ENCODE data around the gene CCDC142.

CCDC142 gene

DNA sequence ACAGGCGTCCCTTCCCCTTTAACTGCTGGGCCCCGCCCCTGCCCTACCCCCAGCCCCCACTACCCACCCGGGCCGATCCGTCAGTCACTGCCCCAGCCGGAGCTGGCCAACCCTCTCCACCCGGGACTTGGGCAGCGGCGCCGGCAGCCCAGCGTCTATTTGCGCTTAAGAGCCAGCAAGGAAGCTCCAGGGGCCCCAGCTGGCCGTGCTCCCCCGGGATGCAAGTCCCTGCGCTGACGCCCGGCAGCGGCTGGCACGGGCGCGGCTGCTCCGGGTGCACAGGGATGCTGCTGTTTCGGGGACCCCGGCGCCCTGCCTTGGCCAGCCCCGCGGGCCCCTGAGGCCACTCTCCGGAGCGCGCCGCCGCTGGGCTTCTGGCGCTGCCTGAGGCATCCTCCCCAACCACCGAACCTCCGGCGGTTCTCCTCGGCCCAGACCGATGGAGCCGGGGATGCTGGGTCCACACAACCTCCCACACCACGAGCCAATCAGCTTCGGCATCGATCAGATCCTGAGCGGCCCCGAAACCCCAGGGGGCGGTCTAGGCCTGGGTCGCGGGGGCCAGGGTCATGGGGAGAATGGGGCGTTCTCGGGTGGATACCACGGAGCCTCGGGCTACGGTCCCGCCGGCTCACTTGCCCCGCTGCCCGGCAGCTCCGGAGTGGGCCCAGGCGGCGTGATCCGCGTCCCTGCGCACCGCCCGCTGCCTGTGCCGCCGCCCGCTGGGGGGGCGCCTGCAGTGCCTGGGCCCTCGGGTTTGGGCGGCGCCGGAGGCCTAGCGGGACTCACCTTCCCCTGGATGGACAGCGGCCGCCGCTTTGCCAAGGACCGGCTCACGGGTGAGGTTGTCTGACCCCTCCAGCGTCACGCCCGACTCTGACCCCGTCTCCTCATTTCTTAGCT, 31.8 kb upstream of the CCDC142 start, which contains the start of gene TLX2:
Gene TLX2 (plus strand): TSS at position 83 of the 903 bp plus-strand sequence. CDS start 357 bp downstream, at position 440.
- no peak for DNase-seq

DNA sequence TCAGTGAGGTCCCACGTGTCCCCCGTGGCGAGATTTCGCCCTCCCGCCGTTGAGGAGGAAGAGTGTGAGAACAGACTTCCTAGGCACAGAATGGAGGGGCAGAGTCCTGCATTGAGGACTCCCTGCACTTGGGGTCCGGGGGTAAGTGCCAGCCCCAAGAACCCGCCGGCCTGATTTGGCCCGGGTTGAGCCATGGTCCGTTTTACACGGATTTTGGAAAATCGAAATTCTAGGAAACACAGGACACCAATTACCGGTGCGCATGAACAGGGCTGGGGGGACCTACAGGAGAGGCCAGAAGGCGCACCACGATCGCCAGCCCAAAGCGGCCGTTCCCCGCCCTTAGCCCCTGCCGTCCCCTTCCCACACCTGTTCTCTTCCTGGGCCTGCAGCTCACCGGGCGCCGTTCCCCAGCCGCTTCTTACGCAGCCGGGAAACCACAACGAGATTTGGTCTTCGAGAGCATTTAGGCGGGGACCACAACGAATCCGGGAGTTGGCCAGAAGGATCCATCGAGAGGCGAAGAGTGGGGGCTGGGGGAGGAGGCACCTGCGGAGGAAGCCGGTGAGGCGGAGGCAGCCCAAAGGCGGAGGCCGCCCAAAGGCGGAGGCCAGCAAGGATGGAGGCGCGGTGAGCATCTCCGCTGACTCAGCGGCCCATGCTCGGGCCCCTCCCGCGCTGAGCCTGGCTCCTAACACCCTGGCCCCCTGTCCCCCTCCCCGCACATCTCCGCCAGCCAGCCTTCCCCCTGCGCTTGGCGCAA, 31.0 kb upstream of the CCDC142 start:
- DNase-seq: no peak

DNA sequence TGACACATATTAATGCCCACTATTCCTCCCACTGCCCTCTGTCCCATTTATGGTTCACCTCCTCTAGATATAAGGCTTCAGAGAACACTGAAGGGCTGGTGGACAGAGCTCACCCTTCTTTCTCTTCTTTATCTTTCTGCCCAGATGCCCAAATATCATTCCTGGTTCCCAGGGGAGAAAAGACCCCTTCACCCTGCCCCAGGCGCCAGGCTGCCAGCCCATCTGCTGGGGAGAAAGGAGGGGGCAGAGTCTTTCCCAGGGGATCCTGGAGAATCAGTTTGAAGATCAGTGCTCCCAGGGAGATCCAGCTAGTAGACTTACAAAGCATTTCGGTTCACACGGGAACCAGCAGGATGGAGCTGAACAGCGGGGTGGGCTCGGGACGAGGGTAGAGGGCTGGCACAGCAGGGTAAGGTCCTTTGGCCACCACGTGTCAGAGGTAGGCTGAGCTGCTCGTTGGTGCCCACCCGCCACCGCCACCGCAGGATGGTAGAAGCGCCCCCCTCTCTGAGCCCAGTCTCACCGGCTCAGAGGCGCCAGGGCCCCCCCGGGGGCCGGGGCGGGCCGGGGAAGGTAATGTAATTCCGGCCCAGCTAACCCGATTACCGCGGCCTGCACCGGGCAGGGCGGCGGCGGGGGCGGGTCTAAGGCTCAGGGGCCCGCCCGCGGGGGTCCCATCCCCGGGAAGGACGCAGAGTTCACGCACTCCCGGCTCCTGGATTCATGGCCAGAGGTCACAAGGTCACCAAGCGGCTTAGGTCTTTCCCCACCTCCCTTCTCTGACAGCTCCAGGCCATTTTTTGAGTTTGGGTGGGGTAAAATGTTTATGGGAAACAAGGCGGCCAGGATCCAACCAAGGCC, 30.2 kb upstream of the CCDC142 start:
- no peak for DNase-seq

DNA sequence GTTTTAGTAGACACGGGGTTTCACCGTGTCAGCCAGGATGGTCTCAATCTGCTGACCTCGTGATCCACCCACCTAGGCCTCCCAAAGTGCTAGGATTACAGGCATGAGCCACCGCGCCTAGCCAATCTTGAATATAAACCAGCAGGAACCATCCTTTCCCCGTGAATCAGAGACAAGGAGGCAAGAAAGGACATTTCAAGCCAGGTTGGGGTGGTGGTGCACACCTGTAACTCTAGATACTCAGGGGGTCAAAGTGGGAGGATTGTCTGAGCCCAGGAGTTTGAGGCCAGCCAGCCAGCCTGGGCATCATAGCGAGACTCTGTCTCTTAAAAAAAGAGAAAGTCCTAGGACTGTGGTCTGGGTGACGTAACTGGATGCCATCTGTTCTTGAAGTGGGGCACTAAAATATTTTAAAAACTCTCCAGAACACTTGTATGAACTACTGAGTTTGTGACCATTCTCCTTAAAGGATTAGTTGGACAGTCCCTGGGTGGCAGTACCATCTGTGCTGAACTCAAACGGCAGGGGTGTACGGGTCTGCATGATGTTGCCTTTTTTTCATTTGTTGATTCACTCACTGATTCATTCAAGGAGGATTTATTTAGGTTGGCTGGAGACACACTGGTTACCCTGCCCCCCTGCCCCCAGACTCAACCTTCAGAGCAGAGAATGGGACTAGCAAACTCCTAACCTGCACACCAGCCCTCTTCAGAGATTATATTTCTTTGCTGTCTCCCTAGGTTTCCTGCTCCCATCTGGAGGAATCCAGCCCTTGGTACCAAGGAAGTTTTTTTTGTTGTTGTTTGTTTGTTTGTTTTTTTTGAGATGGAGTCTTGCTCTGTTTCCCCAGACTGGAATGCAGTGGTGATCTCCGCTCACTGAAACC, 28.5 kb upstream of the CCDC142 start:
- DNase-seq: no peak

DNA sequence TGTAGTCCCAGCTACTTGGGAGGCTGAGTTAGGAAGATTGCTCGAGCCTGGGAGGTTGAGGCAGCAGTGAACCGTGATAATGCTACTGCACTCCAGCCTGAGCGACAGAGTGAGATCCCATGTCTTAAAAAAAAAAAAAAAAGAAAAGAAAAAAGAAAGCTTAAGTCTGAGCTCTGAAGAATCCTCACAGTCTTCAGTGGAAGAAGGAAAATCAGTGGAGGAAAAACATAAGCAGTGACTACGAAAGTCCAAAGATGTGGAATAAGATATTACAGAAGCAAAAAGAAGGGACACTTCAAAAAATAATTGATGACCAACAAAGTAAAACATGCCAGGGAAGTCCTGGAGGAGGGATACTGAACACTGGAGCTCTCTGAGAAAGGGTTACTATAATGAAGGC, 27.5 kb upstream of the CCDC142 start:
- no peak for DNase-seq

DNA sequence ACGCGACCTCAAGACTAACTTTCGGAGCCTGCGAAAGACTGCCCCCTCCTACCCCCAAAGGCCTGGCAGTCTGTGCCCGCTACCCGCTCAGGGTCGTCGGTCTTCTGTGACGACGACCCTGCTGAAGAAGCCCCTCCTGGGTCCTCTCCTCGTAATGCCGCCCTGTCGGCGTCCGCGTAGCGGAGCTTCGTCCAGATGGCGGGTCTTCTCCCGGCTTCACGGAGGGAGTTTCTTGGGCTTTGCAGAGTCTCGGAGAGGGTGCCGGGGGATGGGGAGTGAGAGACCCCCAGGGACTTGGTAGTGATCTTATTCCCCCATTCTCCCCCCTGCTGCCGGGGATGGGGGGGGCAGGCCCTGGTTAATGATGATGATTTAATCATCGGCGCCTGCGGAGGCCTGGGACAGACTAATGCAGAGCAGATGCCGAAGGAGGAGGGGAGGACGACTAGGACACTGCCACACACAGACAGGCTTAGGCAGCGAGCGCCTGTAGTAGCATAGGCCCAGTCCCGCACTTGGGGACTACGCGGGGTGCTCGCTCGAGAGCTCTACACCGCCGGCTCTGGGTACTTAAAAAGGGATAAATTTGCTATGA, 25.2 kb upstream of the CCDC142 start:
- peak; percentile 38 for DNase-seq

DNA sequence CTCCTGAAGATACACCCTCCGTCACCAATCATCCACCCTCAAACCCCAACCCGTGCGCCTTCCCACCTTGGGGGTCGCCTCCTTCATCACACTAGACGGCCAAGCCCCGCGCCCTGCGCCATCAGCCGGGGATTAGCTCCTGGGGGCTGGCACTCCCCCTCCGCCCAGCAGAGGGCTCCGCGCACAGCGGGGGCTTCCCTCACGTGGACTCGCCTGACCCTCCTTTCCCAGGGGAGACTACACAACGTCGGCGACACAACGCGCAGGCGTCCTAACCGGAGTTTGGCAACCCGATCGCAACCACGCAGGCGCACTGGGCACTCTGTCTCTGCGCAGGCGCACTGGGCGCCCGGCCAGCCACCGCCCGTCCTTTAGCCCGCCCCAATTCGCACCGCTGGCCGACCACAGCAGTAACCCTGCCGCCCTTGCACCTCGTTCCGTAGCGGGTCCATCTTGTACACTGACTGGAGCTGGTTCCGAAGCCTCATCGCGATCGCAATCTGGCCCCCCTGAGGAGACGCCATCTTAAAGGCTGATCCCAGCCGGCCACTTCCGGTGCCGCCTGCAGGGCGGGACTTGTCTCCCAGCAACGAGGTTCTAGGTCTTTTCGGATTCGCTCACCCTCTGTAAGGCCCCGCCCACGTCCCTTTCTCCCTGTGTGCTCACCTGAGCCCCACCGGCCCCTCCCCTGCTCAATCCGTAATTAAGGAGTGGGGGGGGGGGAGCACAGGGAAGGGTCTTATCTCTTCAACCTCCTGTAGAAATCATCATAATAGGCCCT, 24.5 kb upstream of the CCDC142 start, which contains the start of gene PCGF1:
Gene PCGF1 (minus strand): TSS at position 551 of the 781 bp plus-strand sequence. CDS start 27 bp downstream, at position 524.
- DNase-seq: peak; percentile 98

DNA sequence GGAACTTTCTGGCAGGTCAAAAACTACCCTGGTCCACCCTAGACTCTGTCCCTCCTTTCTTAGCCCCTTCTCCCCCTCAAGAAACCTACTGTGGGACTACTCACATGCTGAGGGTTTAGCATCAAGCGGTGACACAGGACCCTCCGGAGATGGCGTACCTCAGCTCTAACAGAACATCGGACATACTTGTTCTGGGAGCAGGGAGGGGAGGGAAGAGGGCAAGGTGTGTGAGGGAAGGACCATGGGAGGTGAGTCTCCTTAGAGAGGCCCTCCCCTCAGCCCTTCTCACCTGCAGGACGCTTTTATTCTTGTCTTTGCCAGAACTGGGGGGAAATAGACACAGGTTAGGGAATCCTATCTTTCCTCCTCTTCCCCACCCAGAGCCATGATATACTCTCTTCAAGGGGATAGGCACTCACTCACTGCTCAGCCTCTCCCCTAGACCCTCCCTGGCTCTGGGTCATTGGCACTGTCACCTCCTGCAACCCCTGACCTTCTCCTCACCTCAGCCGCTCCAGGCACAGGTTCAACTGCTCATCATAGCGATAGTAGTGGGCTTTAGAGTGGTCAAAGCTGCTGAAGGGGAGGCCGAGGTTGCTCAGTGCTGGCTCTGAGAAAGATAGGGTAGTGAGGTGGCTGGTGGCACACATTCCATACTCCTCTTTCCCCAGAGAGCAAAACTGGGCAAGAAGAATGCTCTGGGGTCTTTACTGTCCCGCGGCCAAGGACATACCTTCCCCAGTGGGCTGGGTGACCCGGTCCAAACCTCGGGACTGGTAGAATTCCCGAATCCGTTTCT, 22.8 kb upstream of the CCDC142 start:
- no peak for DNase-seq

DNA sequence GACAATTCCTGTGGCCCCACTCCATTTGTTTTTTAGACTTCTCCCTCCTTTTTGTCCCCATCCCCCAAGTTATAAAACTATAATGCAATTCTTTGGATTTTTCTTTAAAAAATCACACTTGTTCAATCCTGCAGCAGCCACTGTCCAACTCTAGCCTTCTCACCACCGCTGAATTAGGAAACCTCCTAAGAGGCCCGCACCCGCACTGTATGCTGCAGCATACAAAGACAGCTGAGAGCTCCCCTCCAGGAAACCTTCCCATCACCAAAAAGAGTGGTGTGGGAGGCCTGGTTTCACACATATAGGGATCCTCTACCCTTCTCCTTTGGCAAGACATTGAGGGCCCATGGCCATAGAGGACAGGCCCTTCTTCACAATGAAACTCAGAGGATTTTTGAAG, 21.8 kb upstream of the CCDC142 start:
- no peak for DNase-seq

DNA sequence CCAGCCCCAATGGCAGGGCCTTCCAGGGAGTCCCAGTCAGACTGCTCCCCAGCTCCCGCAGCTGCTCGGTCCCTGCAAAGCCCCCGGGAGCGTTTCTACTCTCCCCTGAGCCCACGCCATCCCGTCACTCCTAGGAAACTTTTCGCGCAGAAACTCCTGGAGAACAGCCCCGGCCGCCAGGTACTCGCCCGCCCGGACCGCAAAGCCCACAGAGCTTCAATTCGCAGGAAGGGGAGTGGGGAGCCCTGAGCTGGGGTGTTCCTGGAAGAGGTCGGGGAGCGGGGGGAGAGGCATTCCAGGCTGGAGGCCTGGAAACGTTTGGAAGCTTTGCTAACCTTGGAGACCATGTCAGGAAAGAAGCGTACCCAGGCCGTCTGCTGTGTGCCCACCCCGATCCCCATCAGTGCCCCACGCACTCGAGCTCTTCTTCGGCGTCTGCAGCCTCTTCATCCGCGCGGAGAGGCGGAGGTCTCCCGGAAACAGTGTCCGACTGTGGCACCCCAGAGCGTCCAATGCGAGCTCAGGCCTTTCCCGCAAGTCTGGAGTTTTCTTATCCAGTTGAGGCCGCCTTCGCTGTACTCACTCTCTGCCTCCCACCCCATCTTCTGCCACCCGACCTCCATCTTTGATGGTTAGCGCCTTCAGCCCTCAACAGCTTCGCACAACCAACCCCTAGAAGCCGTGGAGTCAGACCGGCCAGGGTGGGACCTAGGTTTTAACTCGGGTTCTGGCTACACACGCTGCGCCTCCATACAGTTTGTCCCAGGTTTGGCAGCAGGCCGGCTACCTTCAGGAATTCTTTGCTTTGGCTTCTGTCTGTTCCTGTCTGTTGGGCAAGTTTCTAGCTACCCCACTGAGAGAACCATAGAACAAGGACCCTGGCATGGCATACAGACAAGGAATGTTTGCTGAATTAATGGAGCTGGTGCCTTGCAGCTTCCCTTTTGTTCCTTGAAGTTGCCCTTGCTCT, 21.0 kb upstream of the CCDC142 start:
- DNase-seq: no peak

DNA sequence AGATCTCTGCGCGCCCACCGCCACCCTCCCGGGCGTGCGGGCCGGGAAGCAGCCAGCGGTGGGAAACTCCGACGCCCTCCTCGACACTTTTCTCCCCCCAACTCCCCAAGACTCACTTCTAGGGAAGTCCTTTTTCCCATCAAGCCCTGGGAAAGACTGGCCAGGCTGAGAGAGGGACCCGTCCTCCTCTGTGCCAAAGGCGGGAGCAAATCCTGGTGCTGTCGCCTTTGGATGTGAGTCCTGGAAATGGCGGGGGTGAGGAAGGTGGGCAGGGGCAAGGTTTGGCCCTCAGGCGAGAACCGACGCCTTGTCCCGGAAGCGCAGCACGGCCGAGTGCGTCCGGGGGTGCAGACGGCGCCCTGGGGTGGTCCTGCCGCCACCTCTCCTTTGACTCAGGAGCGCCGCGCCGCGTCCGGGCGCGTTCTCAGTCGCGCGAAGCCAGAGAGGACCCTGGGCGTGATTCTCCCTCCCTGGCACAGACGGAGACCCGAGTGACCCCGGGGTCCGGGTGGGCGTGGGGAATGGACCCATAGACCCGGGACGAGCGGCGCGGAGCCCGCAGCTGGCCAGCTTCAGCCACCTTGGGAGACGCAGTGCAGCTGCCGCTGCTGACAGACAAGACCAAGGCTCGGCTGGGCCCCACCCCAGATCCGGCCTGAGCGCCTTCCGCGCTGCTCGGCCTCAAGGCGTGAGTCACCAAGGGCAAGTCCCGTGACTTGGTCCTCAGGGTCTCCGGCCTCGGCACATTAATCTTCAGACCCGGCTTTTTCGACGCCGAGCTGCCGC, 20.1 kb upstream of the CCDC142 start:
- peak; percentile 79 for DNase-seq

DNA sequence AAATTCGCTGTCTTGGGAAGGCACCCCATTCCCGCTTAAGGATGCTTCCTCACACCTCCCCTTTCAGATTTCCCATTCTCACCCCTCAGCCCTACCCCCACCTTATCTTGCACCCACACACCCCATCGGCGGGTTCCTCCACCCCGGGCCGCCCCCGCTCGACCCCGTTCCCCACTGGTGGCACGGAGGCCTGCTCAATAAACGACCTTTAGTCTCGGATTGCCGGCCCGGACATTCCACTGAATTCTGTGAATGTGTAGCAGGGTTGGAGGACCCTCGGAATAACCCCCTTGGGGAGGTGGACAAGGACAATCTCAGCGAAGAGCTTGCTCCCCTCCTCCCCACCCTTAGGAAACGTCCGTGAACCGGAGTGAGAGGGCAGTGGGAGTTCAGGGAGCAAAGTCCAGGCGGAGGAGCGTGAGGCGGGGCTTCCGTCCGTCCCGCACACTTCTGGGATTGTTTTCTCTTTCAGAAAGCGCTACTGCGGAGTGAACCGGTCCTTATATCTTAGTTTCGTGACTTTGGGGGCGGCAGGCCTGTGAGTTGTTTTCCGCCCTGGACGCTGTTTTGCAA, 19.4 kb upstream of the CCDC142 start:
- DNase-seq: no peak

DNA sequence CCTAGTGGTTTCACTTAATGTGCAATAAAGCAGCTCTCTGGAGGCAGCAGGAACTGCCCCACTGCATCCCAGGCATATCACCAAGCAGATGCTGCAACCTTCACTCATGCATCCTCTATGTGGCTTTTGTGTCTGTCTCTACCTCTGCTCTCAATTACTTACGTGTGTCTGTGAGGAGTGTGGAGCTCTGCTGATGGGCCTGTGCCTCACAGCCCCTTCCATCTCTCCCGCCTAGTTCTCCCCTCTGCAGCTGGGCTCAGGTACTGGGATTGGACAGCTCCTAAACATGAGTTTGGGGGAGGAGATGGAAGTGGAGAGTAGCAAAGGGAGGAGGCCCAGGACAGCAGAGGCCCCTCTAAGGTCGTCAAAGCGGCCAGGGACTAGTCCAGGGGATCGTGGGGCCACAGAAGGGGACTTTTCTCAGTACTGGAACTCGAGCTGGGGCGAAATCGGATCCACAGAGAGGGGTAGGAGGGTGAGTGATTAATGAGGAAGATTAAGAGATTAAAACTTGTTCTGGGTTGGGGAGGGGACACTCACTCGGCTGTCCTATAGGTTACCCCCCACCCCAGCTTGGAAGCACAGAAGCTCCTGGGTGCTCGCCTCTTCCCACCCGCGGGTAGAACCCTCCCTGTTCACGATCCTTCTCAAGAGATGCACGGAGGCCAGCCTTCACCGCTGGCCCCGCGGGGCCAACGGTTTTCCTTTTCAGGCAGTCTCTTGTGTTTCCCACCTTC, 18.7 kb upstream of the CCDC142 start:
- DNase-seq: no peak

DNA sequence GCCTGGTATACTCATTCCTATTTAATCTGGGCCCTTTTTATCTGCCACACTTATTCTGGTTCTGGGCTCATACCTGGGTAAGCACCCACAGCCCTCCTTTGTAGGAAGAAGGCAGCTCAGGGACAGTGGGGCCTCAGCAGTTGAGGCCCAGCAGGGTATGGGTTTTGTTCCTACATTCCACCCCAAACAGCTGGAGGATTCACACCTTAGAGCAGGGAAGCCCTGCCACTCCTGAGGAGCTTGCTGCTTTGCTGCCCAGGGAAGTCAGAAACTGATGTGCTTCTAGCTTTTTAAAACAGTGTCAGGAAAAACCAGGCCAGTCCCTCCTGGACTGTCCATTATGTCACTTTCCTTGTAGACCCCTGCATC, 17.8 kb upstream of the CCDC142 start:
- DNase-seq: no peak

DNA sequence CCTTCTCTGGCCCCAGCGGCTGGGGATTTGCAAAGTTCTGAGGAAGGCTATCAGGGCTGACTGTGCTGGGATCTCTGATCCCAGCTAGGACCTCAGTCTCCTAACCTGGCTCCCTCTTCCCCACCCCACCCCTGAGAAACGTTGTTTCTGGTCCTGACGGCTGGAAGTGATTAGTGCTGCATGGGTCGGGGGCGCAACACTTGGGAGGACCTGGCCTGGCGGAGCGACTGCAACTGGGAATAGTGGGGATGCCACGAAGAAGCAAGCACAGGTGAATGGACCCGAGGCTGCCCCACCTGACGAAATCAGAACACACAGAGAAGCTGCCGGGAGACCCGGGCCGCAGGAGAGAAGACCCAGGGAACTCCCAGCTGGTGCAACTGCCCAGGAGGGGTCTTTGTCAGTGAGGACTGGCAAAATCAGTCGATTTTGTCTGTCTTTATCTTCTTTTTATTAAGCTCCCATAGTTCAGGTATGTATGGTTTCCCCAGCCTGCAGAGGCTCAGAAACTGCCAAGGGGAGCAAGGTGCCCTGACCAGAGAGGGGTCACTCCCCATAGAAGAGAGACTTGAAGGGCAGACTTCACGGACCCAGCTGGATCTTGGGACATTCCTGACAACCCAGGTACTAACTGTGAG, 17.3 kb upstream of the CCDC142 start:
- DNase-seq: no peak

Measured in hematopoietic multipotent progenitor cell treated with erythropoietin and hydrocortisone succinate and interleukin-3 and kit ligand, for 8 days (in vitro differentiated cells).